ENCODE results near the gene NTHL1. TPM values are rescaled to one million over a fixed set of nuclear protein-coding genes. Genes with fewer than 3 reads are reported as not detected.

Gene NTHL1
- total and polyA plus RNA-seq, 5 experiments from 2014 or later: 9.1 to 20.0 (median 13.1) TPM

- peak; percentile 24 to 54 for ATAC-seq
- Mint-ChIP-seq H3K27ac (peak within 1 kb of the TSS in 4 of 10 donors; percentile 52 to 87 (median 64)), H3K9me3 (no peaks in the 10 kb centered on the region), H3K4me1 (peaks cover 8 to 25% (median 20%) of the 10 kb centered on the region in 4 donors), H3K4me3 (peak within 1 kb of the TSS; percentile 64 to 89 (median 76)), H3K36me3 (no peaks in the 10 kb centered on the region), H3K27me3 (peaks cover 4 to 19% (median 8%) of the 10 kb centered on the region in 5 donors)
- peak in 4 of 10 donors; percentile 34 to 45 (median 39) for DNase-seq
- POLR2A ChIA-PET: interaction anchor here (0.6 to 3.1 kb wide), 3 partner anchors 35 to 179 kb away, joined by 3 to 21 read pairs (median 4); partner anchors contain the start of genes MLST8 and TRAF7
Observed at GRCh38 chr16:2026461-2027023, 21.1 kb downstream of the NTHL1 start, which contains the start of gene NHERF2. NHERF2 (plus strand) TSS chr16:2026902; CDS start chr16:2027006, 104 bp downstream.

DNA sequence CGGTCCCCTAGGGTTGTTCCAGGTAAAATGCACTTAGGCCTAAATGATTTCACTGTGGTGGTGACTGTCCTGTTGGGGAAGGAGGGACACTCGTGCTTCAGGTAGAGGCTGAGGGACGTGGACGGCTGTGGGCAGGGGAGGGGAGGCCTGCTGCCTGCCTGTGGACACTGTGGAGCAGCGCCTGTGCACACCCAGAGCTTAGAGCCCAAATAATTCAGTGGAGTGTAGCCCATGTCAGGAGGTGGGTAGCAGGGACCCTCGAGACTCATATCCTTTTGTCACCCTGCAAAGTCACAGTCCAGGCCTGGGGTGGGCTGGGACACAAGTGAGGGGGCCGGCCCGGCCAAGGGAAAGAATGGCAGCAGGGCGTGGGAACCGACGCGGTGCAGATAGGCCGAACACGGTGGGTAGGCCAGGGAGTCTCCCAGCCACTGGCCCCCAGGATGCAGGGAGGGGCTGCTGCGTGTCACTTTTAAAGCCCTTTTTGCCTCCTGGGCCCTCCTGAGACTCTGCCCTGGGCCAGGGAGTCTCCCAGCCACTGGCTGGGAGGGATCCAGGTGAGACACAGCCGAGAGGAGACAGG is 21.7 kb downstream of the NTHL1 start:
- no peaks in the 10 kb centered on the region for H3K9me3 Mint-ChIP-seq

DNA sequence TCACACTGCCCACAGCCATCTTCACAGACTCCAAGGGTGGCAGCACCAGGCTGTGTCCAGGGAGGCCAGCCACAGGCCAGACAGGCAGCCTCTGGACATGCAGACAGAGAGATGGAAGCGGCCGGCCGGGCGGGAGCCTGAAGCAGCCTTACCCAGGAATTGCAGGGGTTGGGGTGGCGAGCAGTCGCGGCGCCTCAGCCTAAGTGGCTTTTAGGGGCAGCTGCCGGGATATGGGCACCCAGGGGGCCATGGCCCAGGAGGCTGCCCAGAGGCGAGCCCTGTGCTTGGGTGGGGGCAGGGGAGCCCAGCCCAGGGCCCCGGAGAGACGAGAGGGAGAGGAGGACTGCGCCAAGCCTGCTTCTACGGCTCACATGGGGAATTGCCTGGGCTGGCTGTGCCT is 22.4 kb downstream of the NTHL1 start:
- no peak overlapping the region for H3K27ac Mint-ChIP-seq
- no peaks in the 10 kb centered on the region for H3K36me3 Mint-ChIP-seq
- DNase-seq: no peak
- POLR2A ChIA-PET: interaction anchor here (0.5 to 5.4 kb wide), 5 partner anchors 13 to 239 kb away, joined by 3 to 24 read pairs (median 3); partner anchors contain the start of genes TBL3 and TRAF7
- H3K4me3 Mint-ChIP-seq: peak overlapping the region in 5 of 10 donors; percentile 26 to 69 (median 45)
- H3K27me3 Mint-ChIP-seq: peaks cover 7 to 30% (median 11%) of the 10 kb centered on the region in 5 donors
- ATAC-seq: no peak
- H3K9me3 Mint-ChIP-seq: no peaks in the 10 kb centered on the region
- H3K4me1 Mint-ChIP-seq: peaks cover 10 to 32% (median 22%) of the 10 kb centered on the region in 4 donors

More for the DNA sequence above, 21.7 kb downstream of the NTHL1 start:
- no peak for DNase-seq
- ATAC-seq: no peak
- peaks cover 6 to 25% (median 8%) of the 10 kb centered on the region in 5 donors for H3K27me3 Mint-ChIP-seq
- peak overlapping the region in 1 of 10 donors; percentile 43 for H3K27ac Mint-ChIP-seq
- H3K36me3 Mint-ChIP-seq: no peaks in the 10 kb centered on the region
- POLR2A ChIA-PET: interaction anchor here (0.5 to 5.4 kb wide), 4 partner anchors 14 to 238 kb away, joined by 3 to 24 read pairs (median 12); partner anchors contain the start of gene TRAF7
- peak overlapping the region; percentile 12 to 69 (median 53) for H3K4me3 Mint-ChIP-seq
- peaks cover 8 to 25% (median 20%) of the 10 kb centered on the region in 4 donors for H3K4me1 Mint-ChIP-seq

- DNase-seq (no peak), ATAC-seq (no peak)
- POLR2A ChIA-PET: interaction anchor here (0.5 to 5.4 kb wide), 8 partner anchors 11 to 209 kb away, joined by 3 to 24 read pairs (median 3); partner anchors contain the start of genes TBL3 and TRAF7
- no peaks in the 10 kb centered on the region for H3K36me3 Mint-ChIP-seq
- peaks cover 7 to 30% (median 11%) of the 10 kb centered on the region in 5 donors for H3K27me3 Mint-ChIP-seq
- H3K4me1 Mint-ChIP-seq: peaks cover 10 to 36% (median 22%) of the 10 kb centered on the region in 4 donors
- peak overlapping the region in 7 of 10 donors; percentile 26 to 74 (median 49) for H3K4me3 Mint-ChIP-seq
- peak overlapping the region in 7 of 10 donors; percentile 51 to 96 (median 84) for H3K27ac Mint-ChIP-seq
- no peaks in the 10 kb centered on the region for H3K9me3 Mint-ChIP-seq
Observed at GRCh38 chr16:2024032-2024420, 23.6 kb downstream of the NTHL1 start.

DNA sequence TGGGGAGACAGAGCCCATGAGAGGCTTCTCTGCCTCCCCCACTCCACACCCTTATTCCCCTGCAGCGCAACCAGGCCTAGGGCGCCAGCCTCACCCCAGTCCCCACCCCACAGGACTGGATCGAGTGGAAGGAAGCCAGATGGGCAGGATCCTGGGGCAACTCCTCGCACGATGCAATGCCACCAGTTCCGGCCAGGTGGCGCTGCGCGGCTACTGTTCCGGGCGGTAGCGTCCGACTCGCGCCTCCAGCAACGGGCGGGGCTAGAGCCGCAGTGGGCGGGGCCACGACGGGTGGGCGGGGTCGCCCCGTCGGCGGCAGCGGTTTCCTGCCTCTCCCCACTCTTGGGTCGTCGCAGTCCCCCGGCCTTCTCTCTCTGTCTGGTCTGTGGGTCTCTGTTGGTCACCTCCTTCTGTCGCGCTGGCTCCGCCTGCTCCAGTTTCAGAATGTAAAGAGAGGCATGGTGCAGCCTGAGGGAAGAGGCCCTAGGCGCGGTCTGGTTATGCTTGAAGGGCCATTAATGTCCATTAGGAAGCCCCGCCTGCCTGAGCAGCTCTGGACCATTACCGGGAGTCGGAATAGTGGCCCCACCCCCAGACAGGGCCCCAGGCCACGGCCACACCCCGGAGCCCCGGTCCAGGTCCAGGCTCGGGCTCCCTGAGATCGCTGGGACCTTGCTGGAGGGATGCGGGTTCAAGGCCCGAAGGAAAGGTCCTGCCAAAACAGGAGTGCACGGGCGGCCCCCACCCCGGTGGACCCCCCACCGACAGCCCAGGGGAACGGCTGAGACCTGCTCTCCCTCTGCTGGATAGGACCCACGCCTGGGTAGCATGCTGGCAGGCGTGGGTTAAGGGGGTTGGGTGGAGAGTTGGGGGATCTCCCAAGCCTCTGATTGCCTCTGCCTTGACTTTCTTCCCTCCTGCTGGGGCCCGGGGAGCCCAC is 24.3 kb downstream of the NTHL1 start:
- Mint-ChIP-seq H3K9me3 (peaks cover 0 to 2% (median 0%) of the 10 kb centered on the region in 9 donors), H3K36me3 (no peaks in the 10 kb centered on the region), H3K4me3 (peak overlapping the region; percentile 60 to 84 (median 73)), H3K4me1 (peaks cover 10 to 36% (median 23%) of the 10 kb centered on the region in 4 donors), H3K27ac (peak overlapping the region; percentile 58 to 94 (median 87)), H3K27me3 (peaks cover 7 to 34% (median 13%) of the 10 kb centered on the region in 5 donors)
- DNase-seq (peak; percentile 88 to 99 (median 94)), ATAC-seq (peak; percentile 74 to 82)
- POLR2A ChIA-PET: interaction anchor here (0.5 to 5.4 kb wide), 11 partner anchors 12 to 209 kb away, joined by 3 to 24 read pairs (median 3); partner anchors contain the start of genes PKD1, RNF151, TBL3 and TRAF7

- H3K4me1 Mint-ChIP-seq: peaks cover 10 to 36% (median 23%) of the 10 kb centered on the region in 4 donors
Observed at GRCh38 chr16:2022723-2023091, 24.9 kb downstream of the NTHL1 start.

GRCh38 chr16:2019921-2020831 is 27.5 kb downstream of the NTHL1 start:
- H3K27me3 Mint-ChIP-seq: peaks cover 7 to 37% (median 13%) of the 10 kb centered on the region in 5 donors
- H3K36me3 Mint-ChIP-seq: no peaks in the 10 kb centered on the region
- POLR2A ChIA-PET: interaction anchor here (0.9 to 2.4 kb wide), 3 partner anchors 120 to 194 kb away, joined by 3 to 14 read pairs (median 3); partner anchors contain the start of genes PGP and TRAF7
- DNase-seq (no peak), ATAC-seq (no peak)
- H3K4me1 Mint-ChIP-seq: peaks cover 10 to 28% (median 18%) of the 10 kb centered on the region in 4 donors
- H3K9me3 Mint-ChIP-seq: peaks cover 0 to 2% (median 0%) of the 10 kb centered on the region in 9 donors
- peak overlapping the region in 5 of 10 donors; percentile 22 to 54 (median 48) for H3K4me3 Mint-ChIP-seq
- H3K27ac Mint-ChIP-seq: no peak overlapping the region

More at GRCh38 chr16:2022723-2023091, 24.9 kb downstream of the NTHL1 start:
- peaks cover 7 to 37% (median 13%) of the 10 kb centered on the region in 5 donors for H3K27me3 Mint-ChIP-seq
- H3K9me3 Mint-ChIP-seq: peaks cover 0 to 2% (median 0%) of the 10 kb centered on the region in 9 donors
- peak; percentile 20 to 32 for ATAC-seq
- no peak for DNase-seq
- H3K27ac Mint-ChIP-seq: peak overlapping the region in 7 of 10 donors; percentile 24 to 88 (median 70)
- no peaks in the 10 kb centered on the region for H3K36me3 Mint-ChIP-seq
- H3K4me3 Mint-ChIP-seq: peak overlapping the region; percentile 42 to 84 (median 72)
- POLR2A ChIA-PET: interaction anchor here (0.6 to 5.4 kb wide), 6 partner anchors 56 to 435 kb away, joined by 3 to 24 read pairs (median 8); partner anchors contain the start of genes PKD1, RNF151 and TRAF7

GRCh38 chr16:2019518-2019920 is 28.1 kb downstream of the NTHL1 start, which contains the start of gene NPW:
NPW (plus strand) TSS chr16:2019785.
- no peak for DNase-seq
- H3K27ac Mint-ChIP-seq: peak within 1 kb of the TSS in 2 of 10 donors; percentile 24 to 87
- peak within 1 kb of the TSS in 5 of 10 donors; percentile 29 to 54 (median 48) for H3K4me3 Mint-ChIP-seq
- peak in 1 of 2 donors; percentile 22 for ATAC-seq
- H3K9me3 Mint-ChIP-seq: peaks cover 0 to 2% (median 0%) of the 10 kb centered on the region in 9 donors
- H3K27me3 Mint-ChIP-seq: peaks cover 7 to 37% (median 13%) of the 10 kb centered on the region in 5 donors
- H3K36me3 Mint-ChIP-seq: no peaks in the 10 kb centered on the region
- peaks cover 8 to 26% (median 17%) of the 10 kb centered on the region in 4 donors for H3K4me1 Mint-ChIP-seq
- POLR2A ChIA-PET: interaction anchor here (2.4 kb wide), 1 partner anchor 135 kb away, joined by 14 read pairs; the partner anchor contains the start of gene TRAF7

DNA sequence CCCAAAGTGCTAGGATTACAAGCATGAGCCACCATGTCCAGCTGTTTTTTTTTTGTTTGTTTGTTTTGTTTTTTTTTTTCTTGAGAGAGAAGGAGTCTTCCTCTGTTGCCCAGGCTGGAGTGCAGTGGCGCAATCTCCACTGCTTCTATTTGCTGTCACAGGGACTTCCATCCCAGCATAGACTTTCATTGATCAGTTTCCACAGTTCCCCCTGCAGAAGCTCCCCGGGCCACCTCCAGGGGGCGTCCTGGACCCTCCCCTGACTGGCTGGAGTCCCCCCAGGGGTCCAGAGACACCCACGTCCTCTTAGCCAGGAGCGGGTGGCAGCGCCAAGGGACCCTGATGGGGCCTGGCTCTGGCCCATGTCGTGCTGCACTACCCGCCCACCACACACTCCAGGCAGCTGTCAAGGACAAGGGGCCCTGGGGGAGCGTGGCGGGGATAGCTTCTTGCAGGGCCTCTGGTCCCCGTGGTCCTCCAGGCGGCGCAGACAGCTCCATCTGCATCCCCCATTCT is 31.2 kb downstream of the NTHL1 start:
- H3K4me3 Mint-ChIP-seq: peak overlapping the region in 1 of 10 donors; percentile 6
- H3K4me1 Mint-ChIP-seq: peaks cover 2 to 11% (median 3%) of the 10 kb centered on the region in 4 donors
- ATAC-seq (peak in 1 of 2 donors; percentile 30), DNase-seq (no peak)
- POLR2A ChIA-PET: interaction anchor here (0.6 to 1.1 kb wide), 4 partner anchors 11 to 202 kb away, joined by 3 to 4 read pairs (median 4); partner anchors contain the start of gene RPS2
- H3K27ac Mint-ChIP-seq: no peak overlapping the region
- H3K36me3 Mint-ChIP-seq: no peaks in the 10 kb centered on the region
- H3K27me3 Mint-ChIP-seq: peaks cover 0 to 25% (median 8%) of the 10 kb centered on the region in 5 donors
- H3K9me3 Mint-ChIP-seq: peaks cover 0 to 2% (median 0%) of the 10 kb centered on the region in 9 donors

- ATAC-seq (no peak), DNase-seq (no peak)
- Mint-ChIP-seq H3K27ac (no peak overlapping the region), H3K4me3 (no peak overlapping the region), H3K27me3 (peaks cover 0 to 20% (median 4%) of the 10 kb centered on the region in 5 donors), H3K36me3 (no peaks in the 10 kb centered on the region), H3K4me1 (peaks cover 2 to 11% (median 3%) of the 10 kb centered on the region in 4 donors), H3K9me3 (peaks cover 0 to 2% (median 0%) of the 10 kb centered on the region in 9 donors)
- POLR2A ChIA-PET: interaction anchor here (1.0 to 1.1 kb wide), 3 partner anchors 12 to 139 kb away, joined by 3 to 4 read pairs (median 3); partner anchors contain the start of gene RPS2
Observed at GRCh38 chr16:2015947-2016208, 31.8 kb downstream of the NTHL1 start.
